Pancreas (tissue), 10 donors: ENCODE data around the gene CDK19. TPM values are rescaled to one million over a fixed set of nuclear protein-coding genes. Genes with fewer than 3 reads are reported as not detected.

Experiments
- ATAC-seq, 4 donors: fragments of 200-7000 bp; cut with Tn5 transposase; one replicate each; pipeline versions ENCODE4 v1.8.0 to v1.9.1; 2020; ENCODE audit warnings: mild to moderate bottlenecking in 4 of 4, moderate library complexity in 4 of 4
- DNase-seq, 6 donors: peaks; one replicate each; pipeline ENCODE4 v3.0.0-alpha.2; 2020
- FAIRE-seq: peaks from 2 replicates; lab custom pipeline; 2012; peaks lifted over from hg19 to GRCh38; lab: Jason Lieb, UNC
- H3K27ac ChIP-seq, 4 donors: fragments of 200-600 bp; sonication (generic); 1 replicate in 3 of 4; 2 replicates in 1 of 4; pipeline versions ENCODE4 v1.5.0 to v1.8.0; 2020
- H3K27me3 ChIP-seq, 4 donors: fragments of 200-600 bp; one replicate each; pipeline ENCODE4 v1.8.0; 2021
- H3K36me3 ChIP-seq, 3 donors: fragments of 200-600 bp; sonication (generic) in 1 of 3; one replicate each; pipeline versions ENCODE4 v1.5.0 to v1.8.0; 2020 to 2021
- H3K4me1 ChIP-seq, 3 donors: fragments of 200-600 bp; one replicate each; pipeline ENCODE4 v1.8.0; 2021
- H3K4me3 ChIP-seq, 4 donors: fragments of 200-600 bp; sonication (generic) in 2 of 4; one replicate each; pipeline versions ENCODE4 v1.5.0 to v1.8.0; 2020 to 2021
- H3K9me3 ChIP-seq, 4 donors: fragments of 200-600 bp; one replicate each; pipeline ENCODE4 v1.8.0; 2021
- CTCF ChIP-seq, 4 donors: fragments of 200-600 bp; sonication (generic) in 3 of 4; IDR thresholded peaks; one replicate each; pipeline versions ENCODE4 v1.5.0 to v1.8.0; 2021; ENCODE audit warnings: antibody characterized with exemption in 4 of 4
- WGBS, 2 donors: extraction: QIAGEN DNeasy Blood & Tissue Kit; methylation state at CpG; one replicate each; pipeline ENCODE4 v1.1.7; 2013; 5-methylcytosine and 5-hydroxymethylcytosine counted together
- intact Hi-C, 3 donors: fragments of 100-400 bp; cut with DNase I; formaldehyde crosslinking; loops; one replicate each; pipeline versions ENCODE4 v1.11.1 to v1.14.2; 2022
- polyA plus RNA-seq, 2 donors: library from polyadenylated mRNA; stranded (reverse); fragments of 200-250 nt; gene quantifications; one replicate each; pipeline ENCODE4 v1.2.3, GENCODE V29; 2013
- total RNA-seq, 6 donors: library from RNA; stranded (reverse); fragmentation: NEBNext Ultra II Directional in 4 of 6; extraction: Animal tissue kit (Norgen Biotek cat#: 25700) in 4 of 6; gene quantifications; one replicate each; pipeline versions ENCODE4 v1.2.1 to v1.2.4, GENCODE V29; 2021 to 2023
- donor health status: healthy with polysubstance abuse.
- donor health status: DM: no; HTN: no; CAD: no; lungs with moderate emphysema.
- donor health status: DM: no; HTN: no; CAD: no.
- donor health status: control.
- donor health status: control.
- donor health status: Bipolar disorder and iron deficiency.
- donor health status: DM: yes; HTN: yes; CAD: no.
- donor health status: DM: no; HTN: no; CAD: no.
- donor health status: DM: no; HTN: no; CAD: no.
- donor health status: DM: yes; HTN: yes; CAD: no.

Gene CDK19
- total and polyA plus RNA-seq, 8 donors: 2.4 to 14.7 (median 4.7) TPM

GRCh38 chr6:110658631-110659211, 156.5 kb downstream of the CDK19 start:
- intact Hi-C loops: no loop called here
- Histone ChIP-seq H3K36me3 (no peaks in the 10 kb centered on the region), H3K4me1 (peaks cover 0 to 16% (median 6%) of the 10 kb centered on the region in 3 donors), H3K9me3 (no peaks in the 10 kb centered on the region), H3K27ac (no peak overlapping the region), H3K4me3 (no peak overlapping the region), H3K27me3 (no peaks in the 10 kb centered on the region)
- no peak for ATAC-seq
- TF ChIP-seq CTCF (IDR thresholded peaks at IDR 0.05): no peak
- no peak for FAIRE-seq
- WGBS, 2 donors: 88 to 92% methylated on average over 2 of the region's 2 CpGs
- no peak for DNase-seq

DNA sequence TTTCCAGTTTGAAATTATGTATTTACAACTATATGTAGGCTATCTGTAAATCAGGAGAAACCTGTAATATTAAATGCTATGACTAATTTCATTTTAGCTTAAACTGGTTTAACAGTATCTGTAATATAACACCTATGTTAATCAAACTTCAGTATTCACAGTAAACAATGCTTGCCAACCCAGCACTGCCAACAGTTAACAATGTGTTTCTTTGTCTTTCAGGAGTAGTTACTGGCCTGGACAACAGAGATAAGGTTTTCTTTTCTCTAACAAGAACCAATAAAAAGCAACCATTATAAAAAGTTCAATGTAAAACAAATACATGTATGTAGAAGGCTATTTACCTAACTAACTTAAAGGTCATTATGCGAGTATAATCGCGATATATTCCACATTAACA, 158.8 kb downstream of the CDK19 start:
- ATAC-seq (peak; percentile 75 to 92 (median 86)), DNase-seq (no peak), FAIRE-seq (peak; percentile 84)
- intact Hi-C loops: no loop called here
- peak overlapping the region in 2 of 4 donors; percentile 32 to 45 for H3K27ac ChIP-seq
- peaks cover 0 to 18% (median 11%) of the 10 kb centered on the region in 3 donors for H3K4me1 ChIP-seq
- H3K4me3 ChIP-seq: no peak overlapping the region
- WGBS, 2 donors: 22 to 24% methylated on average over 3 of the region's 3 CpGs
- no peaks in the 10 kb centered on the region for H3K36me3 ChIP-seq
- no peaks in the 10 kb centered on the region for H3K9me3 ChIP-seq
- no peaks in the 10 kb centered on the region for H3K27me3 ChIP-seq
- no peak for TF ChIP-seq CTCF (IDR thresholded peaks at IDR 0.05)

DNA sequence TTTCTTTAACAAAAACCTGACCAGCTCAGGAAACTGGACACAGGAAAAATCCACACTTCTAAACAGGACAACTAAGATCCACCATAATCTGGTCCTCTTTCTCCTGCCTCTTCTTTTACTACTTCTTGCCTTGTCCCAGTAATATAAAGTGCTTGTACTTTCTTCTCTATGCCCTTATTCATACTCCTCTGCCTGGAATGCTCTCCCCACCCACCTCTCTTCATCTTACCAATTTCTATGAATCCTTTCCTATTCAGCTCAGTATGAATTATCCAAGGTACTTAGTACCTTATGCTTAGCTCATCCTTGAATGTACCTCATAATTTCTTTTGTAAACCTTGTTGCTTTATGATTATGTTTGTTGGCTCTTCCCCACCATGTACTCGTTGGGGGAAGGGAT, 159.4 kb downstream of the CDK19 start:
- no peak for ATAC-seq
- Histone ChIP-seq H3K4me1 (peaks cover 0 to 18% (median 11%) of the 10 kb centered on the region in 3 donors), H3K9me3 (no peaks in the 10 kb centered on the region)

DNA sequence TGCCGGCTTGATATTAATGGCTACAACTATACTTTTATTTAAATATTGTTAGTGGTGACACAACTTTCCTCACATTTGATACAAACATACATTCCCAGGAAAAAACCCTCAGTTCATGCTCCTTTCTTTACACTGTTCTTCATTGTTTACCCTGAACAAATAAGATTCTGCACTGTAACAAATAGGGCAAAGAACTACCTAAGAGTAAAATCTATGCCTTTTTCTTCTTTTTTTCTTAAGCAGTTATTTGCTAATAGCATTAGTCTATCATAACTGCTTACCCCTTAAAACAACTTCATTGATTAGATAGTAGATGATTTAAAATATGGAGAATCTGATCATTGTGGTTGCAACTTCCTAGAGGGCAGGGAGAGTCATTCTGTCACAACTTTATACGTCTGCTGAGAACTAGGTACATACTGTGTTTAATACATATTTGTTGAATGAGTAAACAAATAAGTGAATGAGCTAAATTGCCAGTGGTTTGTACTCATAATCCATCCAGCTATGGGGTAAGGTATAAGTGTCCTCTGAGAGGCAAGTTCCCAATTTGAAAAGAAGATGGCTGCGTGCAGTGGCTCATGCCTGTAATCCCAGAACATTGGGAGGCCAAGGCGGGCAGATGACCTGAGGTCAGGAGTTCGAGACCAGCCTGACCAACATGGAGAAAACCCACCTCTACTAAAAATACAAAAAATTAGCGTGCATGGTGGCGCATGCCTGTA, 161.0 kb downstream of the CDK19 start:
- TF ChIP-seq CTCF (IDR thresholded peaks at IDR 0.05): no peak
- Histone ChIP-seq H3K9me3 (no peaks in the 10 kb centered on the region), H3K27ac (no peak overlapping the region), H3K27me3 (no peaks in the 10 kb centered on the region), H3K36me3 (no peaks in the 10 kb centered on the region), H3K4me3 (no peak overlapping the region), H3K4me1 (peaks cover 0 to 18% (median 11%) of the 10 kb centered on the region in 3 donors)
- no peak for DNase-seq
- ATAC-seq: peak in 3 of 4 donors; percentile 65 to 73 (median 71)
- no peak for FAIRE-seq
- intact Hi-C loops: no loop called here
- WGBS, 2 donors: 78 to 80% methylated on average over 7 of the region's 7 CpGs

More for the DNA sequence above, 159.4 kb downstream of the CDK19 start:
- H3K36me3 ChIP-seq: no peaks in the 10 kb centered on the region
- FAIRE-seq (no peak), DNase-seq (no peak)
- 13 to 30% methylated on average over 1 of the region's 1 CpG for WGBS, 2 donors
- peak overlapping the region in 2 of 4 donors; percentile 32 to 45 for H3K27ac ChIP-seq
- no peaks in the 10 kb centered on the region for H3K27me3 ChIP-seq
- intact Hi-C loops: no loop called here
- TF ChIP-seq CTCF (IDR thresholded peaks at IDR 0.05): no peak
- no peak overlapping the region for H3K4me3 ChIP-seq

DNA sequence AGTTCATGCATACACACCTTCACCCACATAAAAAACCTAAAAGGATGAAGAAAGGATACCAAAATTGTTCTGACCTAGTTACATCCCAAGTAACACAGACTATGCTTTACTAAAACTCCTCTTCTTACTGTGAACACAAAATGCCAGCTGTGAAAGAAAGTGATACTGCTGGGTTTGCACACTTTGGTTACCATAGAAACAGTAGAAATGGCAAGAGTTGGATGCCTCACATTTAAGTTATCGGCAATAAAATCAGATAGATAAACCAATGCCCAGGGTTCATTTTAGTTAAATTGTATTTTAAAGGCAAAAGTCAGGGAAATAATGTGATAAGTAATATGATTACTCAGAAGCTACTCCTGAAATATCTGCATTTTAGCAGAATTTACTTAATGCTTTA, 161.9 kb downstream of the CDK19 start:
- FAIRE-seq (no peak), DNase-seq (no peak), ATAC-seq (no peak)
- peaks cover 0 to 18% (median 11%) of the 10 kb centered on the region in 3 donors for H3K4me1 ChIP-seq
- H3K27ac ChIP-seq: no peak overlapping the region
- H3K36me3 ChIP-seq: no peaks in the 10 kb centered on the region
- H3K27me3 ChIP-seq: no peaks in the 10 kb centered on the region
- 91 to 97% methylated on average over 1 of the region's 1 CpG for WGBS, 2 donors
- no peaks in the 10 kb centered on the region for H3K9me3 ChIP-seq
- H3K4me3 ChIP-seq: no peak overlapping the region
- no peak for TF ChIP-seq CTCF (IDR thresholded peaks at IDR 0.05)
- intact Hi-C loops: no loop called here
